ENCODE results near the gene TERT. TPM values are rescaled to one million over a fixed set of nuclear protein-coding genes. Genes with fewer than 3 reads are reported as not detected.

Gene TERT
- total RNA-seq, 1 experiment from 2014 or later: 2.3 TPM

- no peaks in the 10 kb centered on the region for H3K9me3 Mint-ChIP-seq (ENCODE audit: low read depth, unreplicated experiment)
- no TSS peak for BruUV-seq (replicated peaks)
- TF ChIP-seq CTCF (IDR thresholded peaks at IDR 0.05; ENCODE audit: unreplicated experiment): no peak
- no peak for DNase-seq
- H3K36me3 Mint-ChIP-seq (ENCODE audit: insufficient read depth, unreplicated experiment): peaks cover 57% of the 10 kb centered on the region
- H3K4me1 Mint-ChIP-seq (ENCODE audit: low read depth, unreplicated experiment): peaks cover 12% of the 10 kb centered on the region
- no peak overlapping the region for H3K4me3 Mint-ChIP-seq (ENCODE audit: low read depth, unreplicated experiment)
- intact Hi-C loops (cut with micrococcal nuclease; ENCODE audit: unreplicated experiment): no loop called here
- H3K27ac Mint-ChIP-seq (ENCODE audit: unreplicated experiment): no peak overlapping the region
- H3K27me3 Mint-ChIP-seq (ENCODE audit: unreplicated experiment): no peaks in the 10 kb centered on the region
- CTCF ChIA-PET: interaction anchor here (1.6 kb wide), 1 partner anchor 11 kb away, joined by 3 read pairs; no protein-coding TSS in a partner anchor
These were observed 26.7 kb upstream of the TERT start for GRCh38 chr5:1321576-1321975.

- peaks cover 57% of the 10 kb centered on the region for H3K36me3 Mint-ChIP-seq (ENCODE audit: insufficient read depth, unreplicated experiment)
- H3K4me3 Mint-ChIP-seq (ENCODE audit: low read depth, unreplicated experiment): no peak overlapping the region
- no TSS peak for BruUV-seq (replicated peaks)
- DNase-seq: no peak
- intact Hi-C loops (cut with micrococcal nuclease; ENCODE audit: unreplicated experiment): no loop called here
- H3K27me3 Mint-ChIP-seq (ENCODE audit: unreplicated experiment): no peaks in the 10 kb centered on the region
- CTCF ChIA-PET: interaction anchor here (1.6 kb wide), 1 partner anchor 12 kb away, joined by 3 read pairs; no protein-coding TSS in a partner anchor
- no peak for TF ChIP-seq CTCF (IDR thresholded peaks at IDR 0.05; ENCODE audit: unreplicated experiment)
- no peaks in the 10 kb centered on the region for H3K9me3 Mint-ChIP-seq (ENCODE audit: low read depth, unreplicated experiment)
- H3K4me1 Mint-ChIP-seq (ENCODE audit: low read depth, unreplicated experiment): peaks cover 18% of the 10 kb centered on the region
- no peak overlapping the region for H3K27ac Mint-ChIP-seq (ENCODE audit: unreplicated experiment)
These were observed 25.8 kb upstream of the TERT start for GRCh38 chr5:1320436-1321344.

- H3K36me3 Mint-ChIP-seq (ENCODE audit: insufficient read depth, unreplicated experiment): peaks cover 58% of the 10 kb centered on the region
- no peak overlapping the region for H3K27ac Mint-ChIP-seq (ENCODE audit: unreplicated experiment)
- intact Hi-C loops (cut with micrococcal nuclease; ENCODE audit: unreplicated experiment): no loop called here
- DNase-seq: no peak
- H3K4me1 Mint-ChIP-seq (ENCODE audit: low read depth, unreplicated experiment): peaks cover 18% of the 10 kb centered on the region
- no peaks in the 10 kb centered on the region for H3K9me3 Mint-ChIP-seq (ENCODE audit: low read depth, unreplicated experiment)
- no peaks in the 10 kb centered on the region for H3K27me3 Mint-ChIP-seq (ENCODE audit: unreplicated experiment)
- H3K4me3 Mint-ChIP-seq (ENCODE audit: low read depth, unreplicated experiment): no peak overlapping the region
- no peak for TF ChIP-seq CTCF (IDR thresholded peaks at IDR 0.05; ENCODE audit: unreplicated experiment)
- CTCF ChIA-PET: no interaction called here
- no TSS peak for BruUV-seq (replicated peaks)
These were observed 24.8 kb upstream of the TERT start for GRCh38 chr5:1319436-1320256.

- TF ChIP-seq CTCF (IDR thresholded peaks at IDR 0.05; ENCODE audit: unreplicated experiment): no peak
- no peaks in the 10 kb centered on the region for H3K9me3 Mint-ChIP-seq (ENCODE audit: low read depth, unreplicated experiment)
- no TSS peak for BruUV-seq (replicated peaks)
- peaks cover 55% of the 10 kb centered on the region for H3K36me3 Mint-ChIP-seq (ENCODE audit: insufficient read depth, unreplicated experiment)
- CTCF ChIA-PET: no interaction called here
- DNase-seq: no peak
- H3K27ac Mint-ChIP-seq (ENCODE audit: unreplicated experiment): no peak overlapping the region
- peaks cover 18% of the 10 kb centered on the region for H3K4me1 Mint-ChIP-seq (ENCODE audit: low read depth, unreplicated experiment)
- intact Hi-C loops (cut with micrococcal nuclease; ENCODE audit: unreplicated experiment): no loop called here
- H3K4me3 Mint-ChIP-seq (ENCODE audit: low read depth, unreplicated experiment): no peak overlapping the region
- H3K27me3 Mint-ChIP-seq (ENCODE audit: unreplicated experiment): no peaks in the 10 kb centered on the region
These were observed 23.9 kb upstream of the TERT start for GRCh38 chr5:1318659-1319251.
